ENCODE results near the gene KLK13.

Gene KLK13

GRCh38 chr19:51064534-51065220, at the start of gene KLK13:
TSS of gene KLK13 (minus strand) at chr19:51065092. CDS start at chr19:51065067, 25 bp downstream.
- DNase-seq: no peak

GRCh38 chr19:51114087-51114729, 49.3 kb upstream of the KLK13 start:
- no peak for DNase-seq

GRCh38 chr19:51111606-51112005, 46.7 kb upstream of the KLK13 start:
- no peak for DNase-seq

GRCh38 chr19:51110666-51110971, 45.7 kb upstream of the KLK13 start:
- no peak for DNase-seq

- DNase-seq: no peak
Observed at GRCh38 chr19:51108805-51109146, 43.9 kb upstream of the KLK13 start.

- peak; percentile 98 for DNase-seq
Observed at GRCh38 chr19:51108066-51108804, 43.3 kb upstream of the KLK13 start, which contains the start of gene CTU1. TSS of gene CTU1 (minus strand) at chr19:51108409. CDS start at chr19:51104569, 3,840 bp downstream.

GRCh38 chr19:51107406-51108065, 42.6 kb upstream of the KLK13 start:
- no peak for DNase-seq

GRCh38 chr19:51103926-51104341, 39.0 kb upstream of the KLK13 start:
- DNase-seq: peak; percentile 50

- no peak for DNase-seq
Observed at GRCh38 chr19:51102991-51103390, 38.1 kb upstream of the KLK13 start.

- no peak for DNase-seq
Observed at GRCh38 chr19:51101171-51101865, 36.4 kb upstream of the KLK13 start.

GRCh38 chr19:51100601-51101000, 35.7 kb upstream of the KLK13 start:
- DNase-seq: no peak

GRCh38 chr19:51099047-51099382, 34.1 kb upstream of the KLK13 start:
- DNase-seq: no peak

- DNase-seq: peak; percentile 63
Observed at GRCh38 chr19:51098365-51099046, 33.6 kb upstream of the KLK13 start.

- DNase-seq: no peak
Observed at GRCh38 chr19:51097796-51098195, 32.9 kb upstream of the KLK13 start.

GRCh38 chr19:51097166-51097738, 32.4 kb upstream of the KLK13 start:
- peak; percentile 69 for DNase-seq

GRCh38 chr19:51096473-51097165, 31.7 kb upstream of the KLK13 start:
- no peak for DNase-seq

GRCh38 chr19:51094696-51095279, 29.9 kb upstream of the KLK13 start:
- no peak for DNase-seq

GRCh38 chr19:51093510-51094345, 28.8 kb upstream of the KLK13 start:
- DNase-seq: no peak

GRCh38 chr19:51093101-51093500, 28.2 kb upstream of the KLK13 start:
- no peak for DNase-seq

Data from right forelimb (tissue), 1 donor.